Uterus (tissue), 4 donors: ENCODE data around the gene RIMS3. TPM values are rescaled to one million over a fixed set of nuclear protein-coding genes. Genes with fewer than 3 reads are reported as not detected.

Source experiments
- DNase-seq, 2 donors: peaks; one replicate each; pipeline ENCODE4 v3.0.0-alpha.2; 2019 to 2020
- H3K27ac ChIP-seq, 2 donors: fragments of 200-600 bp; sonication (generic); 1 replicate in 1 of 2; 2 replicates in 1 of 2; pipeline ENCODE4 v1.5.1; 2016 to 2018
- H3K27me3 ChIP-seq, 2 donors: fragments of 200-600 bp; sonication (generic); one replicate each; pipeline ENCODE4 v1.5.1; 2018 to 2019; ENCODE audit warnings: control low read depth in 1 of 2
- H3K36me3 ChIP-seq, 2 donors: fragments of 200-600 bp; sonication (generic); one replicate each; pipeline ENCODE4 v1.5.1; 2019; ENCODE audit warnings: control low read depth in 1 of 2
- H3K4me1 ChIP-seq, 2 donors: fragments of 200-600 bp; sonication (generic); one replicate each; pipeline ENCODE4 v1.5.1; 2018 to 2019; ENCODE audit warnings: control low read depth in 1 of 2
- H3K4me3 ChIP-seq, 2 donors: fragments of 200-600 bp; sonication (generic); 1 replicate in 1 of 2; 2 replicates in 1 of 2; pipeline ENCODE4 v1.5.1; 2018 to 2019; ENCODE audit warnings: mild to moderate bottlenecking in 1 of 2
- H3K9me3 ChIP-seq, 2 donors: fragments of 200-600 bp; sonication (generic); one replicate each; pipeline ENCODE4 v1.5.1; 2019; ENCODE audit warnings: control low read depth in 1 of 2
- POLR2A ChIP-seq, 2 donors: fragments of 450-650 bp; IDR thresholded peaks; one replicate each; pipeline ENCODE4 v1.6.1; 2016; ENCODE audit warnings: antibody characterized with exemption in 2 of 2, mild to moderate bottlenecking in 1 of 2, moderate library complexity in 1 of 2
- intact Hi-C: fragments of 100-400 bp; cut with DNase I; formaldehyde crosslinking; loops from one replicate; pipeline ENCODE4 v1.15.1; 2023; ENCODE audit warnings: low total_unique reads
- total RNA-seq, 4 donors: library from RNA; depleted of rRNA in 3 of 4; stranded (reverse); fragments of >200 nt in 3 of 4; gene quantifications; one replicate each; pipeline versions ENCODE4 v1.1.0 to v1.2.4, GENCODE V29; 2014 to 2023
- TF ChIP-seq, protein P1 (sequence below), 4 experiments: fragments of 200-600 bp in 2 of 4; fragments of 450-650 bp in 2 of 4; sonication (generic) in 2 of 4; IDR thresholded peaks; one replicate each; pipeline ENCODE4 v1.5.1; 2016 to 2019; ENCODE audit warnings: antibody characterized with exemption in 4 of 4, mild to moderate bottlenecking in 2 of 4, moderate library complexity in 1 of 4
- donor health status: DM: yes; HTN: yes; CAD: no.

RIMS3 gene
- total RNA-seq, 4 donors from 2014 or later, result 1.8 to 14.0 (median 5.4) TPM

DNA sequence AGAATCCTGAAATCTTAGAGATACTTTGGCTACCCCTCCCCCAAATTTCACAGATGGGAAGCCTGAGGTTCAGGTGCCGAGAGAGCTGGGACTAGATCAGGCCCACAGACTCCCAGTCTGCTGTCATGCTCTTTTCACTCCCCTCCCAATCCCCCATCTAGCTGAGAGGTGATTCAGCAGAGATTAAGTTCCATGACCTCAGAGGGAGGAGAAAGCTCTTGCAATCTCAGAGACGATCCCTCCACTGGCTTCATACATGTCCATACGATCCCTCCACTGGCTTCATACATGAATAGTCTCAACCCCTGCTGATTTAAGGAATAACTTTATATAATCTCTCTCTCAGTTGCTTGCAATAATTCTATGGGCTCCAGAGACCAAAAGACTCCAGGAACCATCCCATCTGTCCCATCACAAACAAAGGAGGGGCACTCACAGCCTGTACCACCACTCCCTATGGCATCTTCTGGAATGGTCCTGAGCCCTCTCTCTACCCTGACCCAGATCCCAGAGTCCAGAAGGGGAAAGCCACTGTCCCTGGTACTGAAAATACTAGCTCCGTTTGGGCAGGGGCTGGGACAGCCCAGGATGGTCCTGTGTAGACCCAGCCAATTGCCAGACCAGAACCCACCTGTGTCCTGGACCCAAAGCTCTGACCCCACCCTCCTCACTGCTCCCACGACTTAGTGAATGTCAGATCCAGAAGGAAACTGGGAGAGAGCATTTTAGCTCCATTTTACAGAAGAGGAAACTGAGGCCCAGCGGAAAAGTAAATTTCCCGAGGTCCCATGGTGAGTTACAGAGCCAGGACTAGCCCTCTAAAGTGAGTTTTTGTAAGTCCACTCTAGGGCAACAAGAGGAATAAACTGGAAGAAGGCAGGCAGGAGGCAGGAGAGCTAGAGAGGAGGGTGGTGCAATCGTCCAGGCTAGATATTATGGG lies 27.1 kb downstream of the RIMS3 start:
- DNase-seq, result no peak
- H3K9me3 ChIP-seq, result no peaks in the 10 kb centered on the region
- H3K4me1 ChIP-seq, result no peaks in the 10 kb centered on the region
- no peaks in the 10 kb centered on the region for H3K36me3 ChIP-seq
- TF ChIP-seq, protein P1, sequence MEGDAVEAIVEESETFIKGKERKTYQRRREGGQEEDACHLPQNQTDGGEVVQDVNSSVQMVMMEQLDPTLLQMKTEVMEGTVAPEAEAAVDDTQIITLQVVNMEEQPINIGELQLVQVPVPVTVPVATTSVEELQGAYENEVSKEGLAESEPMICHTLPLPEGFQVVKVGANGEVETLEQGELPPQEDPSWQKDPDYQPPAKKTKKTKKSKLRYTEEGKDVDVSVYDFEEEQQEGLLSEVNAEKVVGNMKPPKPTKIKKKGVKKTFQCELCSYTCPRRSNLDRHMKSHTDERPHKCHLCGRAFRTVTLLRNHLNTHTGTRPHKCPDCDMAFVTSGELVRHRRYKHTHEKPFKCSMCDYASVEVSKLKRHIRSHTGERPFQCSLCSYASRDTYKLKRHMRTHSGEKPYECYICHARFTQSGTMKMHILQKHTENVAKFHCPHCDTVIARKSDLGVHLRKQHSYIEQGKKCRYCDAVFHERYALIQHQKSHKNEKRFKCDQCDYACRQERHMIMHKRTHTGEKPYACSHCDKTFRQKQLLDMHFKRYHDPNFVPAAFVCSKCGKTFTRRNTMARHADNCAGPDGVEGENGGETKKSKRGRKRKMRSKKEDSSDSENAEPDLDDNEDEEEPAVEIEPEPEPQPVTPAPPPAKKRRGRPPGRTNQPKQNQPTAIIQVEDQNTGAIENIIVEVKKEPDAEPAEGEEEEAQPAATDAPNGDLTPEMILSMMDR (IDR thresholded peaks at IDR 0.05), result no peak
- TF ChIP-seq POLR2A (IDR thresholded peaks at IDR 0.05), result no peak
- H3K27ac ChIP-seq, result no peak overlapping the region
- intact Hi-C loops, result no loop called here
- H3K4me3 ChIP-seq, result no peak overlapping the region
- no peaks in the 10 kb centered on the region for H3K27me3 ChIP-seq

DNA sequence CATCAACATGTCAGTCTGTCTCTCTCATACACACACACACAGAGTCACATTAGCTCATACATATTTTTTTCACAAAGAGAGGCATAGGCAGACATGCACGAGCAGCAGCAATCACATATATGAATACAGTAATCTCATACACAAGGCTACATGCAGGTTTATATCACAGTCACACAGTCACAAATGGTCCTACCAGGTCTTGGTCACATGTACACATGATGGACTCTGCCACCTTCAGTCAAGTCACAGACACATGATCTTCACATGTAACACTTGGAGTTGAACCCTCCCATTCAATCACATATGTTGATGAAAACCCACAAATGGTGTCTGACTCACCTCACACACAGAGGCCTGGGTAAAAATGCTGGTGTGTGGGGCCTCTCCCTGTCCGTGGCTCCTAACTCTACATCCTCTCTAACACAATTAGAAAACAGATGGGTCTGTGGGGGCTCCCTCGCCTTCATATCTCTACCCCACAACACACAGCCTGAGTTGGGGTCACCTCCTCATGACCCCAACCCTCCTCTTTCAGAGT lies 27.9 kb downstream of the RIMS3 start:
- intact Hi-C loops, result no loop called here
- H3K4me1 ChIP-seq, result no peaks in the 10 kb centered on the region
- no peaks in the 10 kb centered on the region for H3K27me3 ChIP-seq
- no peak overlapping the region for H3K4me3 ChIP-seq
- no peaks in the 10 kb centered on the region for H3K36me3 ChIP-seq
- no peak overlapping the region for H3K27ac ChIP-seq
- TF ChIP-seq POLR2A (IDR thresholded peaks at IDR 0.05), result no peak
- TF ChIP-seq, protein P1 (IDR thresholded peaks at IDR 0.05), result no peak
- DNase-seq, result no peak
- H3K9me3 ChIP-seq, result no peaks in the 10 kb centered on the region

DNA sequence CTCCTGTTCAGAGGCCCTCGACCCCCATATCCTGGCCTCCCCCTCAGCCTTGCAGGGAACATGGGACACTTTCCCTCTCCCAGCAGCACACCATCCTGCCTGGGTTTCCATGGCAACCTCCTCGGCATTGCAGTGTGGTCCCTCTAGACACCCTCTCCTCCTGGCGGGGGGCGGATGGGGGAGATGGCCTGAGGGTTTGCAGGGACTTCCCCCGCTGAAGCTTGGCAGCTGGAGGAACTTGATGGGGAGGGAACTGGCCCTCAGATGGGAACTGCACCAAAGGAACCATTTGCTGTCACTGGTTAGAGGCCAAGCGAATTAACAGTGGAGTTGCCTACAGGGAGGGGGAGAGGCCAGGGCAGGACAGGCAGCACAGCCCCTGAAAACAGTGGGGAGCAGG lies 28.7 kb downstream of the RIMS3 start:
- intact Hi-C loops, result no loop called here

DNA sequence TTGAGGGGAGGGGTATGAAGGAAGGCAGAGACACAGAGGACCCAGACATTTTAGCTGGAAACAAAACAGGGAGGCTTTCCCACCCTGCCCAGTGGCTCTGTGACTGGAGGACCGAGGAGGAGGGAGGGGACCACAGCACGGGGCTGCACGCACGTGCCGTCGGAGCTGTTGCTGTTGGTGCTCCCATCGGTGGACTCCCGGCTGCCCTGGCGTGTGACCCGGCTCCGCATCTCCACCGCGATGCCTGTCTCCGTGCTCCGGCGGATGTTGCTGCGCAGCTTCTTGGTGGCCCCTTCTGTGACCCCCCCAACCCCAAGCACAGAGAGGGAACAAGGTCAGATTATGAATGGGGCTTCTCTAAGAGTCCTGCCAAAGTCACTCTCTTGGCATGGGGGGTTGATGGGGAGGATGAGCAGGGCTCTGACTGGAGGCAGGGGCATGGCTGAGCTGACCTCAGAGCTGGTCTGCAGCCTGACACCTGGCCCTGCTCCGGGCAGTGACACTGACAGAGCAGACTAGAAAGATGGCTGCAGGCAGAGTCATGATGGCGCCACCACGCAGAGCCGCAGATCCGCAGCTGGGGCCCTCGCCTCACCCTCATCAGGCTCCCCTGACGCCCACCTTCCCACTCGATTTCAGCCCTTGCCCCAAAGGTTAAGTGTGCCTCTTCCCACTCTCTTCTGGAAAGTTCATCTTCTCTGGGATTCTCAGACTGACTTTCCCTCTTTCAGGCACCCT lies 29.6 kb downstream of the RIMS3 start:
- Histone ChIP-seq H3K4me1 (no peaks in the 10 kb centered on the region), H3K27me3 (no peaks in the 10 kb centered on the region), H3K27ac (no peak overlapping the region), H3K36me3 (no peaks in the 10 kb centered on the region), H3K4me3 (no peak overlapping the region), H3K9me3 (no peaks in the 10 kb centered on the region)
- TF ChIP-seq, protein P1 (IDR thresholded peaks at IDR 0.05), result no peak
- TF ChIP-seq POLR2A (IDR thresholded peaks at IDR 0.05), result no peak
- intact Hi-C loops, result no loop called here
- DNase-seq, result no peak

More for the DNA sequence above, 28.7 kb downstream of the RIMS3 start:
- DNase-seq, result no peak
- Histone ChIP-seq H3K36me3 (no peaks in the 10 kb centered on the region), H3K27ac (no peak overlapping the region), H3K27me3 (no peaks in the 10 kb centered on the region), H3K4me3 (no peak overlapping the region), H3K9me3 (no peaks in the 10 kb centered on the region), H3K4me1 (no peaks in the 10 kb centered on the region)
- TF ChIP-seq POLR2A (IDR thresholded peaks at IDR 0.05), result no peak
- TF ChIP-seq, protein P1 (IDR thresholded peaks at IDR 0.05), result no peak
